GM12892 (cell line): ENCODE results near the gene VWF.

Source experiments
- POLR2A ChIP-seq: IDR thresholded peaks from 2 replicates; pipeline ENCODE4 v1.6.1; 2011; ENCODE audit warnings: low read depth, low read length, control low read depth
- TAF1 ChIP-seq: IDR thresholded peaks from 2 replicates; pipeline ENCODE4 v1.6.1; 2011; ENCODE audit warnings: low read depth, mild to moderate bottlenecking, control low read depth, low read length, borderline replicate concordance

GRCh38 chr12:5969156-5969973 is 155.1 kb downstream of the VWF start:
- no peak for TF ChIP-seq TAF1
- no peak for TF ChIP-seq POLR2A
